Smooth muscle cell (in vitro differentiated cells): Measurements from ENCODE around the gene DMKN. TPM values are rescaled to one million over a fixed set of nuclear protein-coding genes. Genes with fewer than 3 reads are reported as not detected.

Experiments used
- DNase-seq: peaks from one replicate; lab custom pipeline; 2025; ENCODE audit not compliant: unreplicated experiment; lab: John Stamatoyannopoulos, UW
- H2AFZ ChIP-seq: fragments of 200-600 bp; sonication (generic); 2 replicates; pipeline ENCODE4 v1.6.0; 2016; ENCODE audit warnings: antibody characterized with exemption, low read depth, mild to moderate bottlenecking
- H3F3A ChIP-seq: fragments of 200-600 bp; sonication (generic); 2 replicates; pipeline ENCODE4 v1.6.0; 2017; ENCODE audit warnings: antibody characterized with exemption, low read depth
- H3K27ac ChIP-seq: fragments of 200-600 bp; sonication (generic); 2 replicates; pipeline ENCODE4 v1.5.1; 2016; ENCODE audit warnings: low read depth, mild to moderate bottlenecking
- H3K27me3 ChIP-seq: fragments of 200-600 bp; sonication (generic); 2 replicates; pipeline ENCODE4 v1.6.1; 2016; ENCODE audit warnings: low read depth, mild to moderate bottlenecking
- H3K36me3 ChIP-seq: fragments of 200-600 bp; sonication (generic); 2 replicates; pipeline ENCODE4 v1.5.1; 2016; ENCODE audit warnings: low read depth
- H3K4me1 ChIP-seq: fragments of 200-600 bp; sonication (generic); 2 replicates; pipeline ENCODE4 v1.5.1; 2016; ENCODE audit warnings: low read depth
- H3K4me2 ChIP-seq: fragments of 200-600 bp; sonication (generic); 2 replicates; pipeline ENCODE4 v1.6.0; 2016; ENCODE audit warnings: mild to moderate bottlenecking
- H3K4me3 ChIP-seq: fragments of 200-600 bp; sonication (generic); 2 replicates; pipeline ENCODE4 v1.5.1; 2016; ENCODE audit warnings: mild to moderate bottlenecking
- H3K79me2 ChIP-seq: fragments of 200-600 bp; sonication (generic); 2 replicates; pipeline ENCODE4 v1.6.0; 2016; ENCODE audit warnings: low read depth, mild to moderate bottlenecking
- H3K9ac ChIP-seq: fragments of 200-600 bp; sonication (generic); 2 replicates; pipeline ENCODE4 v1.6.0; 2016; ENCODE audit warnings: low read depth
- H3K9me3 ChIP-seq: fragments of 200-600 bp; sonication (generic); replicated peaks from 2 replicates; pipeline ENCODE4 v1.5.1; 2016; ENCODE audit warnings: low read depth
- H4K20me1 ChIP-seq: fragments of 200-600 bp; sonication (generic); 2 replicates; pipeline ENCODE4 v1.6.0; 2016; ENCODE audit warnings: low read depth
- WGBS: methylation state at CpG from one replicate; pipeline ENCODE4 v1.1.7; 2016; ENCODE audit warnings: low lambda C conversion rate; 5-methylcytosine and 5-hydroxymethylcytosine counted together
- polyA plus RNA-seq: library from polyadenylated mRNA; unstranded; fragments of >200 nt; fragmentation: Nextera tagmentation; extraction: Ambion mirVana; gene quantifications from 2 replicates; pipeline ENCODE4 v1.2.1, GENCODE V29; 2016
- total RNA-seq: library from RNA; depleted of rRNA; stranded (reverse); fragments of >200 nt; gene quantifications from 2 replicates; pipeline ENCODE4 v1.2.3, GENCODE V29; 2014
- TF ChIP-seq, protein P1 (sequence below): fragments of 200-600 bp; sonication (generic); IDR thresholded peaks from 2 replicates; pipeline ENCODE4 v1.5.1; 2017; ENCODE audit warnings: borderline replicate concordance, mild to moderate bottlenecking, antibody characterized with exemption; ENCODE audit not compliant: insufficient read depth, poor library complexity, severe bottlenecking

The DMKN gene
- total and polyA plus RNA-seq, 2 experiments from 2014 or later, result 31.2 to 132 TPM

- Histone ChIP-seq H3K27me3 (peaks cover 8% of the 10 kb centered on the region), H3K9ac (no peak overlapping the region), H3K4me3 (no peak overlapping the region), H3K27ac (no peak overlapping the region), H3K4me2 (no peak overlapping the region), H3F3A (no peaks in the 10 kb centered on the region), H4K20me1 (no peaks in the 10 kb centered on the region), H3K79me2 (no peaks in the 10 kb centered on the region), H3K4me1 (peaks cover 7% of the 10 kb centered on the region), H3K9me3 (no peaks in the 10 kb centered on the region), H2AFZ (no peak overlapping the region), H3K36me3 (no peaks in the 10 kb centered on the region)
- WGBS, result 98% methylated on average over 3 of the region's 3 CpGs
- no peak for DNase-seq
- TF ChIP-seq, protein P1, sequence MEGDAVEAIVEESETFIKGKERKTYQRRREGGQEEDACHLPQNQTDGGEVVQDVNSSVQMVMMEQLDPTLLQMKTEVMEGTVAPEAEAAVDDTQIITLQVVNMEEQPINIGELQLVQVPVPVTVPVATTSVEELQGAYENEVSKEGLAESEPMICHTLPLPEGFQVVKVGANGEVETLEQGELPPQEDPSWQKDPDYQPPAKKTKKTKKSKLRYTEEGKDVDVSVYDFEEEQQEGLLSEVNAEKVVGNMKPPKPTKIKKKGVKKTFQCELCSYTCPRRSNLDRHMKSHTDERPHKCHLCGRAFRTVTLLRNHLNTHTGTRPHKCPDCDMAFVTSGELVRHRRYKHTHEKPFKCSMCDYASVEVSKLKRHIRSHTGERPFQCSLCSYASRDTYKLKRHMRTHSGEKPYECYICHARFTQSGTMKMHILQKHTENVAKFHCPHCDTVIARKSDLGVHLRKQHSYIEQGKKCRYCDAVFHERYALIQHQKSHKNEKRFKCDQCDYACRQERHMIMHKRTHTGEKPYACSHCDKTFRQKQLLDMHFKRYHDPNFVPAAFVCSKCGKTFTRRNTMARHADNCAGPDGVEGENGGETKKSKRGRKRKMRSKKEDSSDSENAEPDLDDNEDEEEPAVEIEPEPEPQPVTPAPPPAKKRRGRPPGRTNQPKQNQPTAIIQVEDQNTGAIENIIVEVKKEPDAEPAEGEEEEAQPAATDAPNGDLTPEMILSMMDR, result no peak
Measured at GRCh38 chr19:35508129-35508528, 5.3 kb downstream of the DMKN start.

GRCh38 chr19:35507561-35507960 lies 5.9 kb downstream of the DMKN start:
- TF ChIP-seq, protein P1, result no peak
- Histone ChIP-seq H2AFZ (no peak overlapping the region), H3K27me3 (peaks cover 8% of the 10 kb centered on the region), H3K9ac (no peak overlapping the region), H4K20me1 (no peaks in the 10 kb centered on the region), H3K36me3 (no peaks in the 10 kb centered on the region), H3K79me2 (no peaks in the 10 kb centered on the region), H3K4me2 (no peak overlapping the region), H3F3A (no peaks in the 10 kb centered on the region), H3K4me1 (peaks cover 7% of the 10 kb centered on the region), H3K27ac (no peak overlapping the region), H3K9me3 (no peaks in the 10 kb centered on the region), H3K4me3 (no peak overlapping the region)
- 93% methylated on average over 11 of the region's 11 CpGs for WGBS
- DNase-seq, result no peak

GRCh38 chr19:35506011-35506410 lies 7.4 kb downstream of the DMKN start:
- no peak overlapping the region for H3K27ac ChIP-seq
- no peak overlapping the region for H3K4me3 ChIP-seq
- H3F3A ChIP-seq, result no peaks in the 10 kb centered on the region
- no peaks in the 10 kb centered on the region for H3K79me2 ChIP-seq
- H2AFZ ChIP-seq, result no peak overlapping the region
- peaks cover 7% of the 10 kb centered on the region for H3K4me1 ChIP-seq
- H3K27me3 ChIP-seq, result peaks cover 8% of the 10 kb centered on the region
- no peak overlapping the region for H3K9ac ChIP-seq
- H3K9me3 ChIP-seq, result no peaks in the 10 kb centered on the region
- no peaks in the 10 kb centered on the region for H3K36me3 ChIP-seq
- DNase-seq, result no peak
- no peak overlapping the region for H3K4me2 ChIP-seq
- WGBS, result 97% methylated on average over 7 of the region's 7 CpGs
- H4K20me1 ChIP-seq, result no peaks in the 10 kb centered on the region
- TF ChIP-seq, protein P1, result no peak

- Histone ChIP-seq H3K36me3 (no peaks in the 10 kb centered on the region), H3K27ac (no peak overlapping the region), H3K79me2 (no peaks in the 10 kb centered on the region), H3K27me3 (no peaks in the 10 kb centered on the region), H4K20me1 (no peaks in the 10 kb centered on the region), H3K9ac (no peak overlapping the region), H3F3A (no peaks in the 10 kb centered on the region), H3K9me3 (no peaks in the 10 kb centered on the region), H3K4me3 (no peak overlapping the region), H3K4me1 (no peaks in the 10 kb centered on the region), H2AFZ (no peak overlapping the region), H3K4me2 (no peak overlapping the region)
- no peak for DNase-seq
- TF ChIP-seq, protein P1, result no peak
- WGBS, result 94% methylated on average over 4 of the region's 4 CpGs
Measured at GRCh38 chr19:35502751-35503150, 10.7 kb downstream of the DMKN start.
